HepG2 (cell line): ENCODE results near the gene FAM162A. TPM values are rescaled to one million over a fixed set of nuclear protein-coding genes. Genes with fewer than 3 reads are reported as not detected.

Experiments used
- ARNT2 ChIP-seq: sonication (generic); formaldehyde crosslinking; IDR thresholded peaks from 2 replicates; pipeline ENCODE4 v1.8.0; 2022; ENCODE audit warnings: mild to moderate bottlenecking, low read depth, missing genetic modification reagents, moderate library complexity
- HNF4G ChIP-seq, 2 experiments: sonication (generic) in 1 of 2; formaldehyde crosslinking in 1 of 2; IDR thresholded peaks; 2 replicates each; pipeline versions ENCODE4 v1.4.0 to v1.6.1; 2011 to 2020; ENCODE audit warnings: borderline replicate concordance in 2 of 2, low read depth in 2 of 2, mild to moderate bottlenecking in 2 of 2, low read length in 1 of 2, missing genetic modification reagents in 1 of 2, moderate library complexity in 1 of 2
- ZNF282 ChIP-seq: fragments of 450-650 bp; IDR thresholded peaks from 2 replicates; pipeline ENCODE4 v1.6.1; 2018; ENCODE audit not compliant: partially characterized antibody
- ZNF510 ChIP-seq: sonication (generic); formaldehyde crosslinking; IDR thresholded peaks from 2 replicates; pipeline ENCODE4 v1.4.0; 2020; ENCODE audit warnings: low read depth, mild to moderate bottlenecking, missing genetic modification reagents
- ZNF546 ChIP-seq: sonication (generic); formaldehyde crosslinking; conservative IDR thresholded peaks from 2 replicates; pipeline ENCODE4 v1.8.1; 2023; ENCODE audit warnings: mild to moderate bottlenecking, missing genetic modification reagents
- ZNF619 ChIP-seq: sonication (generic); formaldehyde crosslinking; IDR thresholded peaks from 2 replicates; pipeline ENCODE4 v1.4.0; 2020; ENCODE audit warnings: mild to moderate bottlenecking, missing genetic modification reagents
- polyA plus RNA-seq, 8 experiments: library from polyadenylated mRNA; depleted of rRNA in 3 of 8; stranded (reverse) in 7 of 8; unstranded in 1 of 8; fragments of >200 nt; fragmentation: Illumina TruSeq in 4 of 8; extraction: Trizol in 4 of 8; gene quantifications; 2 replicates each; pipeline versions ENCODE4 v1.2.1 to v1.2.3, GENCODE V29; 2011 to 2016; ENCODE audit warnings: low read depth in 4 of 8, missing spikeins in 1 of 8, mixed read lengths in 1 of 8; ENCODE audit not compliant: insufficient read depth in 1 of 8
- total RNA-seq, 5 experiments: library from RNA; depleted of rRNA; stranded (reverse); fragments of >200 nt; fragmentation: Illumina TruSeq; extraction: Trizol; gene quantifications; 2 replicates each; pipeline ENCODE4 v1.2.3, GENCODE V29; 2016; ENCODE audit warnings: low read depth in 1 of 5
- TF ChIP-seq, protein P1 (sequence below): IDR thresholded peaks from 2 replicates; pipeline ENCODE4 v1.6.1; 2012; ENCODE audit warnings: low read length, improper control_type of control experiment
- TF ChIP-seq, protein P2 (sequence below): sonication (generic); formaldehyde crosslinking; IDR thresholded peaks from 2 replicates; pipeline ENCODE4 v1.4.0; 2020; ENCODE audit warnings: missing genetic modification reagents, borderline replicate concordance

FAM162A gene
- total and polyA plus RNA-seq, 2 of the 13 experiments (the other 11 are each of a cell fraction or from before 2014, with no cell fraction given): 115 to 155 TPM

DNA sequence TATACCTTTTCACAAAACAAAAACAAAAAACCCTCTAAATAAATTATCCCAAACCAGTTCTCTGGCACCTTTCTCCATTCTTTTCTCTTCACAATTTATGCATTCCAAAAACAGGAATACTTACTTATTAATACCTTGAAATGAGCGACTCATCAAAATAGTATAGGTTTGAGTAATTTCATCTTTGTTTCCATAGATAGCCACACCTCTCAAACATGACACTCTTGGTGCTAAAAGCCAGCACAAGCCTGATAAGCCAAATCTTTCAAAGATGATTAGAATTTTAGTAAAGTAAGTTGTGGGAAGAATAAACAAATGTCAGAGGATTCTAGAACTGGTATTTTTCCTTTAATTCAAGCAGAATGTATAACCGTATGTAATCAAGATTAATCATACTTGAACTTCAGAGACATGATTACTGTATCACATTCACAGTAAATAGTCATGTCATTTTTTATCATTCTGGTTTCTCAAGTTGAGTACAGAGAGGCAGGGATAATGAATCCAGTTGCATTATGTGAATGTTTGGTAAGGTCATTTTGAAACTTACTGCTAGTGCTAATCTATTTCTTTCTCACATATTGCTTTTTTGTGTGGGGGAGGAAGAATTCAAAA, 44.0 kb downstream of the FAM162A start (continued):
- TF ChIP-seq ZNF282: no peak
- TF ChIP-seq, protein P1, sequence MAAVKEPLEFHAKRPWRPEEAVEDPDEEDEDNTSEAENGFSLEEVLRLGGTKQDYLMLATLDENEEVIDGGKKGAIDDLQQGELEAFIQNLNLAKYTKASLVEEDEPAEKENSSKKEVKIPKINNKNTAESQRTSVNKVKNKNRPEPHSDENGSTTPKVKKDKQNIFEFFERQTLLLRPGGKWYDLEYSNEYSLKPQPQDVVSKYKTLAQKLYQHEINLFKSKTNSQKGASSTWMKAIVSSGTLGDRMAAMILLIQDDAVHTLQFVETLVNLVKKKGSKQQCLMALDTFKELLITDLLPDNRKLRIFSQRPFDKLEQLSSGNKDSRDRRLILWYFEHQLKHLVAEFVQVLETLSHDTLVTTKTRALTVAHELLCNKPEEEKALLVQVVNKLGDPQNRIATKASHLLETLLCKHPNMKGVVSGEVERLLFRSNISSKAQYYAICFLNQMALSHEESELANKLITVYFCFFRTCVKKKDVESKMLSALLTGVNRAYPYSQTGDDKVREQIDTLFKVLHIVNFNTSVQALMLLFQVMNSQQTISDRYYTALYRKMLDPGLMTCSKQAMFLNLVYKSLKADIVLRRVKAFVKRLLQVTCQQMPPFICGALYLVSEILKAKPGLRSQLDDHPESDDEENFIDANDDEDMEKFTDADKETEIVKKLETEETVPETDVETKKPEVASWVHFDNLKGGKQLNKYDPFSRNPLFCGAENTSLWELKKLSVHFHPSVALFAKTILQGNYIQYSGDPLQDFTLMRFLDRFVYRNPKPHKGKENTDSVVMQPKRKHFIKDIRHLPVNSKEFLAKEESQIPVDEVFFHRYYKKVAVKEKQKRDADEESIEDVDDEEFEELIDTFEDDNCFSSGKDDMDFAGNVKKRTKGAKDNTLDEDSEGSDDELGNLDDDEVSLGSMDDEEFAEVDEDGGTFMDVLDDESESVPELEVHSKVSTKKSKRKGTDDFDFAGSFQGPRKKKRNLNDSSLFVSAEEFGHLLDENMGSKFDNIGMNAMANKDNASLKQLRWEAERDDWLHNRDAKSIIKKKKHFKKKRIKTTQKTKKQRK: no peak
- TF ChIP-seq, protein P2, sequence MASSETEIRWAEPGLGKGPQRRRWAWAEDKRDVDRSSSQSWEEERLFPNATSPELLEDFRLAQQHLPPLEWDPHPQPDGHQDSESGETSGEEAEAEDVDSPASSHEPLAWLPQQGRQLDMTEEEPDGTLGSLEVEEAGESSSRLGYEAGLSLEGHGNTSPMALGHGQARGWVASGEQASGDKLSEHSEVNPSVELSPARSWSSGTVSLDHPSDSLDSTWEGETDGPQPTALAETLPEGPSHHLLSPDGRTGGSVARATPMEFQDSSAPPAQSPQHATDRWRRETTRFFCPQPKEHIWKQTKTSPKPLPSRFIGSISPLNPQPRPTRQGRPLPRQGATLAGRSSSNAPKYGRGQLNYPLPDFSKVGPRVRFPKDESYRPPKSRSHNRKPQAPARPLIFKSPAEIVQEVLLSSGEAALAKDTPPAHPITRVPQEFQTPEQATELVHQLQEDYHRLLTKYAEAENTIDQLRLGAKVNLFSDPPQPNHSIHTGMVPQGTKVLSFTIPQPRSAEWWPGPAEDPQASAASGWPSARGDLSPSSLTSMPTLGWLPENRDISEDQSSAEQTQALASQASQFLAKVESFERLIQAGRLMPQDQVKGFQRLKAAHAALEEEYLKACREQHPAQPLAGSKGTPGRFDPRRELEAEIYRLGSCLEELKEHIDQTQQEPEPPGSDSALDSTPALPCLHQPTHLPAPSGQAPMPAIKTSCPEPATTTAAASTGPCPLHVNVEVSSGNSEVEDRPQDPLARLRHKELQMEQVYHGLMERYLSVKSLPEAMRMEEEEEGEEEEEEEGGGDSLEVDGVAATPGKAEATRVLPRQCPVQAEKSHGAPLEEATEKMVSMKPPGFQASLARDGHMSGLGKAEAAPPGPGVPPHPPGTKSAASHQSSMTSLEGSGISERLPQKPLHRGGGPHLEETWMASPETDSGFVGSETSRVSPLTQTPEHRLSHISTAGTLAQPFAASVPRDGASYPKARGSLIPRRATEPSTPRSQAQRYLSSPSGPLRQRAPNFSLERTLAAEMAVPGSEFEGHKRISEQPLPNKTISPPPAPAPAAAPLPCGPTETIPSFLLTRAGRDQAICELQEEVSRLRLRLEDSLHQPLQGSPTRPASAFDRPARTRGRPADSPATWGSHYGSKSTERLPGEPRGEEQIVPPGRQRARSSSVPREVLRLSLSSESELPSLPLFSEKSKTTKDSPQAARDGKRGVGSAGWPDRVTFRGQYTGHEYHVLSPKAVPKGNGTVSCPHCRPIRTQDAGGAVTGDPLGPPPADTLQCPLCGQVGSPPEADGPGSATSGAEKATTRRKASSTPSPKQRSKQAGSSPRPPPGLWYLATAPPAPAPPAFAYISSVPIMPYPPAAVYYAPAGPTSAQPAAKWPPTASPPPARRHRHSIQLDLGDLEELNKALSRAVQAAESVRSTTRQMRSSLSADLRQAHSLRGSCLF (CRISPR knock-in tag): no peak
- TF ChIP-seq ZNF619 (CRISPR knock-in tag): no peak
- no peak for TF ChIP-seq ARNT2 (CRISPR knock-in tag)
- no peak for TF ChIP-seq HNF4G (IDR thresholded peaks at IDR 0.05; ENCODE audit: borderline replicate concordance, low read depth, low read length)
- no peak for TF ChIP-seq HNF4G (CRISPR knock-in tag; IDR thresholded peaks at IDR 0.05; ENCODE audit: borderline replicate concordance, low read depth)
- no peak for TF ChIP-seq ZNF546
- TF ChIP-seq ZNF510: no peak
